ENCODE data around the gene DEFB123. TPM values are rescaled to one million over a fixed set of nuclear protein-coding genes. Genes with fewer than 3 reads are reported as not detected.

The DEFB123 gene
- total RNA-seq, 1 donor from 2014 or later: not detected

- CTCF ChIA-PET: no interaction called here
- H3K27me3 Mint-ChIP-seq: peaks cover 40% of the 10 kb centered on the region
- POLR2A ChIA-PET: no interaction called here
Observed at GRCh38 chr20:31475472-31476293, 35.3 kb downstream of the DEFB123 start.

GRCh38 chr20:31476294-31476585 lies 35.8 kb downstream of the DEFB123 start:
- no peaks in the 10 kb centered on the region for H3K36me3 Mint-ChIP-seq (ENCODE audit: low read depth)
- H3K4me1 Mint-ChIP-seq: peaks cover 22% of the 10 kb centered on the region
- intact Hi-C loops (cut with micrococcal nuclease): no loop called here
- H3K9me3 Mint-ChIP-seq: peaks cover 3% of the 10 kb centered on the region
- DNase-seq: no peak
- TF ChIP-seq CTCF (IDR thresholded peaks at IDR 0.05): no peak
- CTCF ChIA-PET: no interaction called here
- no peak for ATAC-seq (ENCODE audit: low read depth)
- peaks cover 40% of the 10 kb centered on the region for H3K27me3 Mint-ChIP-seq
- H3K4me3 Mint-ChIP-seq: no peak overlapping the region
- H3K27ac Mint-ChIP-seq: no peak overlapping the region
- POLR2A ChIA-PET: no interaction called here

More at GRCh38 chr20:31475472-31476293, 35.3 kb downstream of the DEFB123 start:
- H3K4me3 Mint-ChIP-seq: peak overlapping the region; percentile 41
- peaks cover 3% of the 10 kb centered on the region for H3K9me3 Mint-ChIP-seq
- intact Hi-C loops (cut with micrococcal nuclease): no loop called here
- H3K27ac Mint-ChIP-seq: no peak overlapping the region
- no peaks in the 10 kb centered on the region for H3K36me3 Mint-ChIP-seq (ENCODE audit: low read depth)
- DNase-seq (no peak), ATAC-seq (ENCODE audit: low read depth) (no peak)
- peaks cover 22% of the 10 kb centered on the region for H3K4me1 Mint-ChIP-seq
- no peak for TF ChIP-seq CTCF (IDR thresholded peaks at IDR 0.05)

- no peak for TF ChIP-seq CTCF (IDR thresholded peaks at IDR 0.05)
- H3K4me3 Mint-ChIP-seq: no peak overlapping the region
- H3K36me3 Mint-ChIP-seq (ENCODE audit: low read depth): no peaks in the 10 kb centered on the region
- DNase-seq (no peak), ATAC-seq (ENCODE audit: low read depth) (no peak)
- H3K9me3 Mint-ChIP-seq: peaks cover 3% of the 10 kb centered on the region
- H3K4me1 Mint-ChIP-seq: peaks cover 22% of the 10 kb centered on the region
- no peak overlapping the region for H3K27ac Mint-ChIP-seq
- ChIA-PET POLR2A (no interaction called here), CTCF (no interaction called here)
- intact Hi-C loops (cut with micrococcal nuclease): no loop called here
- peaks cover 44% of the 10 kb centered on the region for H3K27me3 Mint-ChIP-seq
Observed at GRCh38 chr20:31476643-31477215, 36.3 kb downstream of the DEFB123 start.

GRCh38 chr20:31484001-31484400 lies 43.6 kb downstream of the DEFB123 start:
- Mint-ChIP-seq H3K9me3 (no peaks in the 10 kb centered on the region), H3K4me3 (no peak overlapping the region), H3K36me3 (ENCODE audit: low read depth) (no peaks in the 10 kb centered on the region), H3K27me3 (peaks cover 38% of the 10 kb centered on the region), H3K4me1 (no peaks in the 10 kb centered on the region), H3K27ac (no peak overlapping the region)
- CTCF ChIA-PET: interaction anchor here (0.9 to 1.5 kb wide), 2 partner anchors 19 kb away, joined by 3 read pairs; no protein-coding TSS in a partner anchor
- intact Hi-C loops (cut with micrococcal nuclease): no loop called here
- POLR2A ChIA-PET: no interaction called here
- DNase-seq (no peak), ATAC-seq (ENCODE audit: low read depth) (no peak)
- no peak for TF ChIP-seq CTCF (IDR thresholded peaks at IDR 0.05)

- intact Hi-C loops (cut with micrococcal nuclease): no loop called here
- Mint-ChIP-seq H3K27me3 (peaks cover 34% of the 10 kb centered on the region), H3K4me3 (no peak overlapping the region), H3K36me3 (ENCODE audit: low read depth) (no peaks in the 10 kb centered on the region), H3K4me1 (no peaks in the 10 kb centered on the region), H3K27ac (no peak overlapping the region), H3K9me3 (no peaks in the 10 kb centered on the region)
- ChIA-PET POLR2A (no interaction called here), CTCF (interaction anchor here (1.1 kb wide), 1 partner anchor 17 kb away, joined by 4 read pairs; no protein-coding TSS in a partner anchor)
- ATAC-seq (ENCODE audit: low read depth) (no peak), DNase-seq (no peak)
- no peak for TF ChIP-seq CTCF (IDR thresholded peaks at IDR 0.05)
Observed at GRCh38 chr20:31485450-31486339, 45.3 kb downstream of the DEFB123 start.

All from activated B cell treated with CpG ODN at 0.5 μM for 24 hours (primary cell).